Transverse colon (tissue), 3 donors: ENCODE results near the gene NTRK2.

Experiments
- POLR2A ChIP-seq: fragments of 450-650 bp; IDR thresholded peaks from one replicate; pipeline ENCODE4 v1.6.1; 2016; ENCODE audit warnings: antibody characterized with exemption, mild to moderate bottlenecking, moderate library complexity
- POLR2AphosphoS5 ChIP-seq, 3 donors: sonication (generic); formaldehyde crosslinking; IDR thresholded peaks; one replicate each; pipeline ENCODE4 v1.6.1; 2016; ENCODE audit warnings: antibody characterized with exemption in 3 of 3

DNA sequence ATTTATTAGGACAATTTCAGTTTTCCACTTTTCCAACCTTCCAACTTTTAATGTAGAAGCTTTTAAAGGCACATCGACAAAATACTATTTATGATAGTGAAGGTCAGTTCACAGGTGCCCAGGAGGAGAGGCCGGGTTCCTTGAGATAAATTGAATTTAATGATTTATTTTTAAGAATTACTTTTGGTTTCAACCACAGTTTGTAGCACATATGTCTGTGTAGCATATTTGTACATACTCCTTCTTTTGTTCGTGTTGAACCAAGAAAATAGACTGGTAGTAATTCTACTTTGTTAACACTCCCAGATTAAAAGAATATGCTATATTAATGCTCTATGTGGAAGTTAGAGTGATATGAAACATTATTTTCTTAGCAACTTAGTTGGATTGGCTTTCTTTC, 46.7 kb downstream of the NTRK2 start:
- TF ChIP-seq POLR2A, result no peak
- TF ChIP-seq POLR2AphosphoS5 (IDR thresholded peaks at IDR 0.05), result no peak
